ENCODE results near the gene SLC17A4. TPM values are rescaled to one million over a fixed set of nuclear protein-coding genes. Genes with fewer than 3 reads are reported as not detected.

Gene SLC17A4
- total and polyA plus RNA-seq, 2 of the 13 experiments (the other 11 are each of a cell fraction or from before 2014, with no cell fraction given) = 0.07 TPM; not detected in 1

DNA sequence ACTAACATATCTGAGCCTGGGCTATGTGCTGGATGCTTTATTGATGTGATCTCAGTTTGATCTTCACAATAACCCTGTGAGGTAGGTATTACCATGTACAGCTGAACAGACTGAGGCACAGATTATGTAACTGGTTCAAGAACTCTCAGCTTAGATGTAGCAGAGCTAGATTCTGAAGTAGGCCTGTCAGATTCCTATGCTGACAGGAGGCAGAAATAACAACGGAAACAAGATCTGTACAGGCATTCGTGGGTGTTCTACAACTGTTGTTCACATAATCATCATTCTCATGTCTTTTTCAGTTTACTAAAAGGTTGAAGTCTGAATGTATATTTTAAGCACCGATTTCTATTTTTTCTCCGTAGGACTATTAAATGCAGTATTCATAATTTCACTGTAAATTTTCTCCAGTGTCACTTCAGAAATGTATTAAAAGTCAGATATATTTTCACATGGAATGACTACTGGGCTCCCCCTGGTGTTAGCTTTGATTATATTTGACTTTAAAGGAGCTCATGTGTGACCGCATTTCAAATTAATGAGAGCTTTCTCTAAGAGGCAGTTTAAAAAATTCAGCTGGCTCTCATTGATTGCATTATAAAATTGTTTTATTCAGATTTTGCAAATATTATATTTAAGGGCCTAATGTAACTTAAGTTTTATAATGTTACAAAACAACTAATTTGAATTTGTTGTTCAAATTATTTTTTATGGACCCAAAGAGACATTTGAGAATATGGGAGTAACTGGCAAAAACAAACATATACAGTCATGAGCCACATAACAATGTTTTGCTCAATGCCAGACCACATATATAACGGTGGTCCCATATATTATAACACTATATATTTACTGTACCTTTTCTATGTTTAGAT is 36.4 kb upstream of the SLC17A4 start (continued):
- TF ChIP-seq PREB (CRISPR knock-in tag; IDR thresholded peaks at IDR 0.05) (no peak), GATA4 (IDR thresholded peaks at IDR 0.05; ENCODE audit: borderline replicate concordance, low read depth) (no peak), PRMT3 (CRISPR knock-in tag; IDR thresholded peaks at IDR 0.05; ENCODE audit: borderline replicate concordance, low read depth) (no peak), ZNF33B (CRISPR knock-in tag; IDR thresholded peaks at IDR 0.05) (no peak), ZNF318 (CRISPR knock-in tag; IDR thresholded peaks at IDR 0.05) (no peak), RXRA (CRISPR knock-in tag; IDR thresholded peaks at IDR 0.05) (no peak), HNRNPUL1 (IDR thresholded peaks at IDR 0.05; ENCODE audit: low read depth, low read length) (no peak), TSC22D2 (CRISPR knock-in tag; IDR thresholded peaks at IDR 0.05; ENCODE audit: borderline replicate concordance) (no peak), IRX3 (CRISPR knock-in tag; IDR thresholded peaks at IDR 0.05; ENCODE audit: borderline replicate concordance, low read depth) (no peak), ZNF121 (CRISPR knock-in tag; IDR thresholded peaks at IDR 0.05) (no peak), RORA (CRISPR knock-in tag; IDR thresholded peaks at IDR 0.05) (no peak)
- TF ChIP-seq, protein P1, sequence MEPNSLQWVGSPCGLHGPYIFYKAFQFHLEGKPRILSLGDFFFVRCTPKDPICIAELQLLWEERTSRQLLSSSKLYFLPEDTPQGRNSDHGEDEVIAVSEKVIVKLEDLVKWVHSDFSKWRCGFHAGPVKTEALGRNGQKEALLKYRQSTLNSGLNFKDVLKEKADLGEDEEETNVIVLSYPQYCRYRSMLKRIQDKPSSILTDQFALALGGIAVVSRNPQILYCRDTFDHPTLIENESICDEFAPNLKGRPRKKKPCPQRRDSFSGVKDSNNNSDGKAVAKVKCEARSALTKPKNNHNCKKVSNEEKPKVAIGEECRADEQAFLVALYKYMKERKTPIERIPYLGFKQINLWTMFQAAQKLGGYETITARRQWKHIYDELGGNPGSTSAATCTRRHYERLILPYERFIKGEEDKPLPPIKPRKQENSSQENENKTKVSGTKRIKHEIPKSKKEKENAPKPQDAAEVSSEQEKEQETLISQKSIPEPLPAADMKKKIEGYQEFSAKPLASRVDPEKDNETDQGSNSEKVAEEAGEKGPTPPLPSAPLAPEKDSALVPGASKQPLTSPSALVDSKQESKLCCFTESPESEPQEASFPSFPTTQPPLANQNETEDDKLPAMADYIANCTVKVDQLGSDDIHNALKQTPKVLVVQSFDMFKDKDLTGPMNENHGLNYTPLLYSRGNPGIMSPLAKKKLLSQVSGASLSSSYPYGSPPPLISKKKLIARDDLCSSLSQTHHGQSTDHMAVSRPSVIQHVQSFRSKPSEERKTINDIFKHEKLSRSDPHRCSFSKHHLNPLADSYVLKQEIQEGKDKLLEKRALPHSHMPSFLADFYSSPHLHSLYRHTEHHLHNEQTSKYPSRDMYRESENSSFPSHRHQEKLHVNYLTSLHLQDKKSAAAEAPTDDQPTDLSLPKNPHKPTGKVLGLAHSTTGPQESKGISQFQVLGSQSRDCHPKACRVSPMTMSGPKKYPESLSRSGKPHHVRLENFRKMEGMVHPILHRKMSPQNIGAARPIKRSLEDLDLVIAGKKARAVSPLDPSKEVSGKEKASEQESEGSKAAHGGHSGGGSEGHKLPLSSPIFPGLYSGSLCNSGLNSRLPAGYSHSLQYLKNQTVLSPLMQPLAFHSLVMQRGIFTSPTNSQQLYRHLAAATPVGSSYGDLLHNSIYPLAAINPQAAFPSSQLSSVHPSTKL (CRISPR knock-in tag; IDR thresholded peaks at IDR 0.05) = no peak
- TF ChIP-seq, protein P2, sequence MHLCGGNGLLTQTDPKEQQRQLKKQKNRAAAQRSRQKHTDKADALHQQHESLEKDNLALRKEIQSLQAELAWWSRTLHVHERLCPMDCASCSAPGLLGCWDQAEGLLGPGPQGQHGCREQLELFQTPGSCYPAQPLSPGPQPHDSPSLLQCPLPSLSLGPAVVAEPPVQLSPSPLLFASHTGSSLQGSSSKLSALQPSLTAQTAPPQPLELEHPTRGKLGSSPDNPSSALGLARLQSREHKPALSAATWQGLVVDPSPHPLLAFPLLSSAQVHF (CRISPR knock-in tag; IDR thresholded peaks at IDR 0.05) = no peak

All from HepG2 (cell line).